Breast epithelium (tissue), 4 donors: Measurements from ENCODE around the gene ZNF384. TPM values are rescaled to one million over a fixed set of nuclear protein-coding genes. Genes with fewer than 3 reads are reported as not detected.

Source experiments
- DNase-seq, 2 donors: peaks; one replicate each; pipeline ENCODE4 v3.0.0-alpha.2; 2019; ENCODE audit warnings: low spot score in 2 of 2
- H3K27ac ChIP-seq, 2 donors: fragments of 200-600 bp; sonication (generic) in 1 of 2; one replicate each; pipeline ENCODE4 v1.5.1; 2016 to 2019; ENCODE audit warnings: mild to moderate bottlenecking in 1 of 2
- H3K27me3 ChIP-seq, 2 donors: fragments of 200-600 bp; sonication (generic) in 1 of 2; one replicate each; pipeline versions ENCODE4 v1.5.1 to v1.6.0; 2017 to 2019; ENCODE audit warnings: control low read depth in 1 of 2, mild to moderate bottlenecking in 1 of 2
- H3K36me3 ChIP-seq: fragments of 200-600 bp; one replicate; pipeline ENCODE4 v1.5.1; 2019
- H3K4me1 ChIP-seq, 2 donors: fragments of 200-600 bp; sonication (generic); one replicate each; pipeline ENCODE4 v1.5.1; 2016 to 2019; ENCODE audit warnings: control low read depth in 1 of 2
- H3K4me3 ChIP-seq, 3 donors: fragments of 200-600 bp; sonication (generic); 1 replicate in 2 of 3; 2 replicates in 1 of 3; pipeline ENCODE4 v1.5.1; 2016 to 2019; ENCODE audit warnings: mild to moderate bottlenecking in 3 of 3, moderate library complexity in 2 of 3
- H3K9me3 ChIP-seq, 2 donors: fragments of 200-600 bp; sonication (generic) in 1 of 2; one replicate each; pipeline ENCODE4 v1.5.1; 2016 to 2019; ENCODE audit warnings: control low read depth in 1 of 2
- CTCF ChIP-seq, 3 donors: fragments of 450-650 bp; IDR thresholded peaks; one replicate each; pipeline ENCODE4 v1.5.1; 2016 to 2017; ENCODE audit warnings: antibody characterized with exemption in 3 of 3, mild to moderate bottlenecking in 3 of 3, moderate library complexity in 3 of 3
- POLR2A ChIP-seq: fragments of 450-650 bp; IDR thresholded peaks from one replicate; pipeline ENCODE4 v1.6.1; 2016; ENCODE audit warnings: antibody characterized with exemption, mild to moderate bottlenecking, moderate library complexity
- POLR2AphosphoS5 ChIP-seq, 3 donors: sonication (generic); formaldehyde crosslinking; IDR thresholded peaks; one replicate each; pipeline ENCODE4 v1.6.1; 2017; ENCODE audit warnings: antibody characterized with exemption in 3 of 3
- intact Hi-C: fragments of 100-400 bp; cut with DNase I; formaldehyde crosslinking; loops from one replicate; pipeline ENCODE4 v1.15.1; 2023; ENCODE audit warnings: low total_unique reads
- total RNA-seq, 3 donors: library from RNA; depleted of rRNA; stranded (reverse); fragments of >200 nt; gene quantifications; one replicate each; pipeline ENCODE4 v1.1.0, GENCODE V29; 2016

ZNF384 gene
- total RNA-seq, 3 donors from 2014 or later: 34.4 to 57.0 (median 49.5) TPM

DNA sequence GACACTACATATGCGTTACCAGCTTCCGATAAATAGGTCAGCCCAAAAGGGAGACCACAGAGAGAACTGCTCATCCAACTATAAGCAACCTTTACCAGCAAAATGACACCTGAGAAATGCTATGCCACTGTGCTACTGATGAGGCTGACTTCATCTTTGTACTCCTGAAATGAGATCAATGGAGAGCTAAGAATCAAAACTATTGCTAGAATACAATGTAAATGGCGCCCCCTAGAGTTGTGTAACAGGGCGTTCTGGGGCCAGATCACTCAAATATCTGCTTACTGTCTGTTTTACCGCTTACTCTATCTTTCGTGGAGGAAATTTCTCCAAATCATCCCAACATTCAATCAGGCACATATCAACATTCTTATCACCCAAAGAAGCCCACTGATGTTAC is 4.6 kb downstream of the ZNF384 start:
- H3K27ac ChIP-seq: no peak overlapping the region
- intact Hi-C loops: no loop called here
- H3K4me1 ChIP-seq: peaks cover 3 to 13% of the 10 kb centered on the region in 2 donors
- H3K9me3 ChIP-seq: no peaks in the 10 kb centered on the region
- DNase-seq: no peak
- TF ChIP-seq POLR2A: no peak
- TF ChIP-seq CTCF (IDR thresholded peaks at IDR 0.05): peak in 2 of 3 donors; percentile 13 to 18
- no peak for TF ChIP-seq POLR2AphosphoS5 (IDR thresholded peaks at IDR 0.05)
- no peak overlapping the region for H3K4me3 ChIP-seq
- no peaks in the 10 kb centered on the region for H3K27me3 ChIP-seq
- no peaks in the 10 kb centered on the region for H3K36me3 ChIP-seq

GRCh38 chr12:6676962-6677361 is 12.2 kb downstream of the ZNF384 start:
- TF ChIP-seq CTCF (IDR thresholded peaks at IDR 0.05) (no peak), POLR2A (no peak), POLR2AphosphoS5 (IDR thresholded peaks at IDR 0.05) (no peak)
- Histone ChIP-seq H3K36me3 (peaks cover 20% of the 10 kb centered on the region), H3K9me3 (no peaks in the 10 kb centered on the region), H3K27me3 (no peaks in the 10 kb centered on the region), H3K4me3 (no peak overlapping the region), H3K4me1 (no peaks in the 10 kb centered on the region), H3K27ac (no peak overlapping the region)
- intact Hi-C loops: no loop called here
- no peak for DNase-seq

GRCh38 chr12:6672143-6672542 is 17.0 kb downstream of the ZNF384 start:
- H3K9me3 ChIP-seq: no peaks in the 10 kb centered on the region
- intact Hi-C loops: no loop called here

GRCh38 chr12:6667559-6668210 is 21.5 kb downstream of the ZNF384 start:
- DNase-seq: no peak
- intact Hi-C loops: no loop called here
- Histone ChIP-seq H3K36me3 (peaks cover 30% of the 10 kb centered on the region), H3K27me3 (no peaks in the 10 kb centered on the region), H3K9me3 (no peaks in the 10 kb centered on the region), H3K27ac (no peak overlapping the region), H3K4me1 (no peaks in the 10 kb centered on the region), H3K4me3 (no peak overlapping the region)
- no peak for TF ChIP-seq POLR2AphosphoS5 (IDR thresholded peaks at IDR 0.05)

More at GRCh38 chr12:6672143-6672542, 17.0 kb downstream of the ZNF384 start:
- Histone ChIP-seq H3K36me3 (peaks cover 39% of the 10 kb centered on the region), H3K27ac (no peak overlapping the region), H3K4me1 (no peaks in the 10 kb centered on the region), H3K27me3 (no peaks in the 10 kb centered on the region), H3K4me3 (no peak overlapping the region)
- TF ChIP-seq POLR2A (no peak), CTCF (IDR thresholded peaks at IDR 0.05) (no peak), POLR2AphosphoS5 (IDR thresholded peaks at IDR 0.05) (no peak)
- DNase-seq: no peak

DNA sequence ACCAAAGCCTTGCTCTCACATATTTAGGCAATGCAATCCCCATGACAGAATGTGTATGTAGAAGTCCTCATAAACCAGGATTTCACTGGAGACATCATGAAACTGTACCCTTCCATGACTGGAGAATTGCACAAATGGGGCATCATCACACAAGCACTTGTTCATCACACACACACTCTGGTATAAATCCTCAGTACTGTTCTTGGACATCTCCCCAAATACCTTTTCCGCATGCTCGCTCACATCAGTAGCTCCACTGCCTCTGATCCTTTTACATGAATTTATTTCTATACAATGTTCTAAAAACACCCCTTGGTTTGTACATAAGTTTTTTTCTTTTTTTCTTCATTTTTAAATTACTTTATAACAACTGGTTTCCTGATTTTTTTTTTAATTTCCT is 23.0 kb downstream of the ZNF384 start:
- Histone ChIP-seq H3K9me3 (no peaks in the 10 kb centered on the region), H3K27me3 (no peaks in the 10 kb centered on the region), H3K36me3 (peaks cover 23% of the 10 kb centered on the region), H3K4me3 (no peak overlapping the region), H3K27ac (no peak overlapping the region), H3K4me1 (peaks cover 0 to 10% of the 10 kb centered on the region in 2 donors)
- intact Hi-C loops: no loop called here
- TF ChIP-seq POLR2AphosphoS5 (IDR thresholded peaks at IDR 0.05): no peak
- DNase-seq: no peak

DNA sequence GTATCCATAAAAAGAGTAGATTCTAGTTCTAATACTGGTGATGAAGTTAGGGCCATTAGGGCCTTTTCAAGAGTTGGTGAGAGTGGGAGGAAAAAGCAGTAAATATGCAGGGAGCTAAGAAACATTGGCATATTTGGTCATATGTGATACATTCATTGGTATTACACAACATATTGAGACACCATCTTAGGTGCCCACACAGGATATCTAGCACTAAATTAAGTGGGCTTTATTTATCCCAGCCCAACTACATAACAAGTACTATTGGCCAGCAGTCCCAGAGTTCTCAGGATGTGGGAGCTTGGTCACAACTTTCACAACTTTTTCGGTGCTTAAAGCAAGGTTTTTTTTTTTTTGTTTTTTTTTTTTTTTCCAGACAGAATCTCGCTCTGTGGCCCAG is 24.3 kb downstream of the ZNF384 start:
- TF ChIP-seq POLR2AphosphoS5 (IDR thresholded peaks at IDR 0.05) (no peak), POLR2A (no peak), CTCF (IDR thresholded peaks at IDR 0.05) (no peak)
- H3K9me3 ChIP-seq: no peaks in the 10 kb centered on the region
- H3K36me3 ChIP-seq: peaks cover 14% of the 10 kb centered on the region
- DNase-seq: no peak
- no peak overlapping the region for H3K27ac ChIP-seq
- H3K27me3 ChIP-seq: no peaks in the 10 kb centered on the region
- peaks cover 0 to 10% of the 10 kb centered on the region in 2 donors for H3K4me1 ChIP-seq
- H3K4me3 ChIP-seq: no peak overlapping the region
- intact Hi-C loops: no loop called here
